AG09319 (cell line): ENCODE results near the gene MINPP1.

ENCODE experiments used
- DNase-seq: peaks from one replicate; pipeline ENCODE4 v3.0.0-alpha.2; 2010; ENCODE audit warnings: low read depth; ENCODE audit errors: extremely low read depth
- TF ChIP-seq, protein P1 (sequence below): IDR thresholded peaks from 2 replicates; pipeline ENCODE4 v1.5.1; 2011; ENCODE audit warnings: low read depth, mild to moderate bottlenecking, inconsistent platforms, low read length, moderate library complexity

Gene MINPP1

DNA sequence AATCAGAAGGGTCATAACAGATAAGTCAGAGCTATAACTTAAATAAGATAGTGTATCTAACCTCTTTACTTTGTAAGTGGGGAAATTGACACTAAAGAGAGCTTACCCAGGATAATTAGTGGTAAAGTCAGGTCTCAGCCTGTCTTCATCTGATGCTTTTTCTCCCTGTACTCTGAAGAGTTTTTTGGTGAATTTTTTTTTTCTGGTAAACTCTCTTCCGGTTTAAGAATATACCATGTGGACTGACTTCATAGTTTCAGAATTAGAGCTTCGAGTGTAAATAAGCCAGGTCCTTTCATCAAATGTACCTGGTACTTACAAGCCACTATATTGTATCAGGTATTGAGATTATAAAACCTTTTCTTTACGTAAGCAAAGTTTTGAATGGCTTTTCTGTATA lies 6.8 kb downstream of the MINPP1 start:
- TF ChIP-seq, protein P1, sequence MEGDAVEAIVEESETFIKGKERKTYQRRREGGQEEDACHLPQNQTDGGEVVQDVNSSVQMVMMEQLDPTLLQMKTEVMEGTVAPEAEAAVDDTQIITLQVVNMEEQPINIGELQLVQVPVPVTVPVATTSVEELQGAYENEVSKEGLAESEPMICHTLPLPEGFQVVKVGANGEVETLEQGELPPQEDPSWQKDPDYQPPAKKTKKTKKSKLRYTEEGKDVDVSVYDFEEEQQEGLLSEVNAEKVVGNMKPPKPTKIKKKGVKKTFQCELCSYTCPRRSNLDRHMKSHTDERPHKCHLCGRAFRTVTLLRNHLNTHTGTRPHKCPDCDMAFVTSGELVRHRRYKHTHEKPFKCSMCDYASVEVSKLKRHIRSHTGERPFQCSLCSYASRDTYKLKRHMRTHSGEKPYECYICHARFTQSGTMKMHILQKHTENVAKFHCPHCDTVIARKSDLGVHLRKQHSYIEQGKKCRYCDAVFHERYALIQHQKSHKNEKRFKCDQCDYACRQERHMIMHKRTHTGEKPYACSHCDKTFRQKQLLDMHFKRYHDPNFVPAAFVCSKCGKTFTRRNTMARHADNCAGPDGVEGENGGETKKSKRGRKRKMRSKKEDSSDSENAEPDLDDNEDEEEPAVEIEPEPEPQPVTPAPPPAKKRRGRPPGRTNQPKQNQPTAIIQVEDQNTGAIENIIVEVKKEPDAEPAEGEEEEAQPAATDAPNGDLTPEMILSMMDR, result no peak
- DNase-seq, result no peak

DNA sequence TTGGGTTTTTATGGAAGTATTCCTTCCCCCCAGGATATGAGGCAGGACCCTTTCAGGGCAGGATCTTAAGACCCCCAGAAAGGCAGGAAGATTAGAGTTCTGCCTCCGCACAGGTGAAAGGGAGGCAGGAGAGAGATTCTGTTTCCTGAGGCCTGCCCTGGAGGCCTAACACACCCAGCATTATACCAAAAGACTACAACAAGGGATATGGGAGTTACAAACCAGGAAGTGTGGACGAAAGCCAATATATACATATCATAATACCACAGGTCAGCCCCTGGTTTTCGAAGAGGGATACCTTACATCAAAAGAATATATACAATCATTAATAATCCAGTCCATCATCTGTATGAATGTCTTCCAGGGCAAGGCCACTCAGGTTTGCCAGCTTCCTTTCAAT lies 14.2 kb downstream of the MINPP1 start:
- DNase-seq, result no peak
- TF ChIP-seq, protein P1, result no peak

DNA sequence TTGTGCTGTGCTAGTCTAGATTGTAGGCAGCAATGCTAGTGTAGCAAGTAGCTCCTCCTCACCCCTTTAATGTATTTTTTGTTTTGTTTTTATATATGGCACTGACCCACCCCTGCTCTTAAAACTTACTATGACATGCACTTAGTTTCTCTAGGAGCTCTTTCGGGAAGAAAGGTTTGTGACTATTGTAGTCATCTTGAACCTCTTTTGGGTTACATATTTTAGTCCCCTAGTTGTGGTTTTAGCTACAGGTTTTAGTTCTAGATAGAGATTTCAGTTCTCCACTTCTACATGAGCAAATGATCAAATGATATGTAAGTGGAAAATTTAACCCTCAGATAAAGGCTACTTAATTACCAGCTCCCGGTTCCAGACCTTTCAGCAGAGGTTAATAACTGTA lies 14.9 kb downstream of the MINPP1 start:
- DNase-seq, result no peak
- TF ChIP-seq, protein P1, result no peak

DNA sequence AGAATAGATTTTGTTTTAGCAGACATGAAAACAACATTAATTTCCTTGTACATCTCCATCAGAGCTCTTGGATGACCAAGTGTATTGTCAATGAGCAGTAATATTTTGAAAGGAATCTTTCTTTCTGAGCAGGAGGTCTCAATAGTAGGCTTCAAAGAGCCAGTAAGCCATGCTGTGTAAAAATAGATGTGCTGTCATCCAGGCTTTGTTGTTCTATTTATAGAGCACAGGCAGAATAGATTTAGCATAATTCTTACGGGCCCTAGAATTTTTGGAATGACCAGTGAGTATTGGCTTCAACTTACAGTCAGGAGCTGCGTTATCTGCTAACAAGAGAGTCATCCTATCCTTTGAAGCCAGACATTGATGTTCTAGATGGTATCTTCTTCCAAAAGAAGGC lies 19.0 kb downstream of the MINPP1 start:
- DNase-seq, result no peak
- TF ChIP-seq, protein P1, result no peak

DNA sequence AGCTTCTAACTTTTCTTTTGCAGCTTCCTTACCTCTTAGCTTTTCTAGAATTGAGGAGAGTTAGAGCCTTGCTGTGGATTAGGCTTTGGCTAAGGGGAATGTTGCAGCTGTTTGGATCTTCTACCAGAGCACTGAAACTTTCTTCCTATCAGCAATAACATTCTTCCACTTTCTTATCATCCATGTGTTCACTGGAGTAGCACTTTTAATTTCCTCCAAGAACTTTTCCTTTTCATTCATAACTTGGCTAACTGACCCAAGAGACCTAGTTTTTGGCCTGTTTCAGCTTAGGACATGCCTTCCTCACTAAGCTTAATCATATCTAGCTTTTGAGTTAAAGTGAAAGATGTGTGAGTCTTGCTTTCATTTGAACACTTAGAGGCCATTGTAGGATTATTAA lies 19.6 kb downstream of the MINPP1 start:
- TF ChIP-seq, protein P1, result no peak
- DNase-seq, result no peak

DNA sequence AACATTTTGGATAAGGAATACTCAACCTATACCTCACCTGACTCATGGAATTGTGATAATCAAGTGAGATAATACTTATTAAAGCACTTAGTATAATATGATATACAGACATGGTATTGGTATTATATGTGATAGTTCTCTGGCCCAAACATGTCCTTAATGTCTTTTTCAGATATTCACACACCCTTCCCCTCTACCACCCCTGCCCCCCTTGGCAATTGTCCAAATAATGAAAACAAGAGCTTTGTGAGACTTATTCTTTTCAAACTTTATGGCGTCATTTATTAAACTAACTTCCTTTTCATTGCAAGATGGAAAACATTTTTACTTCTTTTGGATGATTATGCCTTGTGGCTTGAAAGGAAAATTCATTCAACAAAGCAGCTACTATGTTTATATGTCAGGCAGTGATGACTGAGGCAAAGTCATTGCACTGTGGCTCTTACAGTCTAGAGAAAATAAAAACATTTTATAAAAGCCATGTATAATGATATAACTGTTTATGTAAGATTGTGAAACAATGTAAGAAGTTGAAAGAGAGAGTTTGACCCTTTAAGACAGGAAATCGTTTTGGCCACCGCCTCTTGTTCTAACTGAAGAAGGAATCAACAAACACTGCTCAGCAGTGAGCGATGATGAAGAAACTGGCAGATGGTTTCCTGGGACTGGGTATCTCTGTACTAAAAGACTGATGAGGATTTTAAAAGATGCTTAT lies 27.4 kb downstream of the MINPP1 start:
- DNase-seq, result no peak
- TF ChIP-seq, protein P1, result no peak

DNA sequence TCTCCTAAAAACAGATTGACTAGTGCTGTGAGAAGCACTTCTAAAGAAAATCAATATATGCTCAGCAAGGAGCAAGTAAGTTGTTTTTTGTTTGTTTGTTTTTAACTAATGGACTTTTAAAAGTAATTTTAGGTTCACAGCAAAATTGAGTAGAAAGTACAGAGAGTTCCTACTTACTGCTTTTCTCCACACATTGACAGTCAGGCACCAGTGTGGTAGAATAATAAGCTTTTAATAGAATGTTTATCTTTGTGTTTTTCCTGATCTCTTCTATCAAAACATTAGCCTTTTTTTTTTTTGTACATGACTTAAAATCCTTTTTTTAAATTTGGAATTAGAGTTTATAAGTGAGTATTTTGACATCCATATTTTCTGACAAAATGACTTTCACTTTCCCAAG lies 28.0 kb downstream of the MINPP1 start:
- no peak for DNase-seq
- TF ChIP-seq, protein P1, result no peak
